Mesothelial cell of epicardium (in vitro differentiated cells): ENCODE measurements around the gene MPPED1. TPM values are rescaled to one million over a fixed set of nuclear protein-coding genes. Genes with fewer than 3 reads are reported as not detected.

Source experiments
- DNase-seq, 2 experiments: peaks; one replicate each; pipeline ENCODE4 v3.0.0; 2021; ENCODE audit warnings: low spot score in 2 of 2; ENCODE audit not compliant: unreplicated experiment in 2 of 2
- H3K27ac Mint-ChIP-seq: 2 replicates; pipeline ENCODE4 v1.8.0; 2021; ENCODE audit warnings: mixed read lengths
- H3K27me3 Mint-ChIP-seq: 2 replicates; pipeline ENCODE4 v1.8.0; 2021; ENCODE audit warnings: low read depth, mixed read lengths
- H3K36me3 Mint-ChIP-seq: 2 replicates; pipeline ENCODE4 v1.8.0; 2021; ENCODE audit warnings: mixed read lengths
- H3K4me1 Mint-ChIP-seq: 2 replicates; pipeline ENCODE4 v1.8.0; 2021; ENCODE audit warnings: mixed read lengths
- H3K4me3 Mint-ChIP-seq: 2 replicates; pipeline ENCODE4 v1.8.0; 2021; ENCODE audit warnings: mild to moderate bottlenecking, moderate library complexity, mixed read lengths
- H3K9me3 Mint-ChIP-seq: 2 replicates; pipeline ENCODE4 v1.8.0; 2021; ENCODE audit warnings: mixed read lengths
- CTCF ChIP-seq: fragments of 200-600 bp; sonication (generic); IDR thresholded peaks from one replicate; pipeline ENCODE4 v1.5.0; 2021; ENCODE audit warnings: antibody characterized with exemption; ENCODE audit not compliant: unreplicated experiment
- total RNA-seq: library from RNA; stranded (reverse); gene quantifications from 3 replicates; pipeline ENCODE4 v1.2.1, GENCODE V29; 2021

Gene MPPED1
- total RNA-seq, 1 donor from 2014 or later = 0.76 TPM

- no peak overlapping the region for H3K4me3 Mint-ChIP-seq
- H3K36me3 Mint-ChIP-seq = no peaks in the 10 kb centered on the region
- TF ChIP-seq CTCF = no peak
- DNase-seq = no peak
- peaks cover 8% of the 10 kb centered on the region for H3K27me3 Mint-ChIP-seq
- no peak overlapping the region for H3K27ac Mint-ChIP-seq
- no peaks in the 10 kb centered on the region for H3K4me1 Mint-ChIP-seq
- H3K9me3 Mint-ChIP-seq = peaks cover 7% of the 10 kb centered on the region
These were observed 75.7 kb downstream of the MPPED1 start for GRCh38 chr22:43487311-43488030.

GRCh38 chr22:43488031-43488866, 76.4 kb downstream of the MPPED1 start:
- Mint-ChIP-seq H3K9me3 (peaks cover 7% of the 10 kb centered on the region), H3K4me3 (no peak overlapping the region), H3K27me3 (peaks cover 8% of the 10 kb centered on the region), H3K27ac (no peak overlapping the region), H3K4me1 (no peaks in the 10 kb centered on the region), H3K36me3 (no peaks in the 10 kb centered on the region)
- TF ChIP-seq CTCF = no peak
- DNase-seq = no peak

DNA sequence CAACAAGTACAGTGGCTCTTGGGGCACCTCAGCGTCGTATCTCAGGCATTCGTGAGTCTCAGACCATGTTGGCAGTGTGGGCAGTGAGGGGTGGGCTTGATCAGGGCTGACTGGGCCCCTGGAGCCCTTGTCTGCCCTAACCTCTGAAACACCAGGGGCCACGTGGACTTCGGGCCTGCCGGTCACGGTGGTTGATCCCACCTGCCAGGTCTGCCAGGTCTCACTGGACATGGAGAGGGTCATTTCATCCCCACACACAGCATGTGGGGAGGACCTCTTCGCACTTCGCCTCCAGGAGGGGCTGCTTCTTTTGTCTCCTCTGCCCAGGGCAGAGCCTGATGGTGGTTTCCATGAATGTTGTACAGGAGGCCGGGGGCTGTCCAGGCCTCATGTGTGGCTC, 77.1 kb downstream of the MPPED1 start:
- peaks cover 8% of the 10 kb centered on the region for H3K27me3 Mint-ChIP-seq
- no peak for DNase-seq
- no peak overlapping the region for H3K27ac Mint-ChIP-seq

GRCh38 chr22:43490311-43490710, 78.5 kb downstream of the MPPED1 start:
- H3K9me3 Mint-ChIP-seq = peaks cover 7% of the 10 kb centered on the region
- DNase-seq = no peak
- H3K4me1 Mint-ChIP-seq = no peaks in the 10 kb centered on the region
- peaks cover 8% of the 10 kb centered on the region for H3K27me3 Mint-ChIP-seq
- H3K27ac Mint-ChIP-seq = no peak overlapping the region
- H3K36me3 Mint-ChIP-seq = no peaks in the 10 kb centered on the region
- no peak for TF ChIP-seq CTCF
- H3K4me3 Mint-ChIP-seq = no peak overlapping the region

More for the DNA sequence above, 77.1 kb downstream of the MPPED1 start:
- no peaks in the 10 kb centered on the region for H3K36me3 Mint-ChIP-seq
- H3K4me1 Mint-ChIP-seq = no peaks in the 10 kb centered on the region
- TF ChIP-seq CTCF = no peak
- no peak overlapping the region for H3K4me3 Mint-ChIP-seq
- peaks cover 7% of the 10 kb centered on the region for H3K9me3 Mint-ChIP-seq

DNA sequence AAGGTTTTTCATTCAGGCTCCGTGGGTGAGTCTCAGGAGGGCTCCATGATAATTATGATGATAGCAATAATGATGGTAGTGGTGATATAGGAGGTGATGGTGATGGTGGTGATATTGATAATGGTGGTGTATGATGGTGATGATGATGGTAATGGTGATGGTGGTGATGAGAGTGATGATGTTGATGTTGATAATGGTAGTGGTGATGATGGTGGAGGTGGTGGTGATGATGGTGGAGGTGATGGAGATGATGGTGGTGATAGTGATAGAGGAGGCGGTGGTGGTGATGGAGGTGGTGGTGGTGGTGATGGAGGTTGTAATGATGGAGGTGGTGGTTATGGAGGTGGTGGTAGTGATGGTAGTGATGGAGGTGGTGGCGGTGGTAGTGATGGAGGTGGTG, 79.4 kb downstream of the MPPED1 start:
- Mint-ChIP-seq H3K4me1 (no peaks in the 10 kb centered on the region), H3K27ac (no peak overlapping the region), H3K36me3 (no peaks in the 10 kb centered on the region), H3K4me3 (no peak overlapping the region), H3K9me3 (peaks cover 7% of the 10 kb centered on the region), H3K27me3 (peaks cover 8% of the 10 kb centered on the region)
- DNase-seq = no peak
- no peak for TF ChIP-seq CTCF
